VCaP (cell line): ENCODE results near the gene MYPOP.

Source experiments
- H3K27ac ChIP-seq: fragments of 450-650 bp; 2 replicates; pipeline ENCODE4 v1.5.1; 2017
- TF ChIP-seq, protein P1 (sequence below): fragments of 450-650 bp; conservative IDR thresholded peaks from 2 replicates; pipeline ENCODE4 v1.5.1; 2017; ENCODE audit warnings: mild to moderate bottlenecking, moderate library complexity

The MYPOP gene

DNA sequence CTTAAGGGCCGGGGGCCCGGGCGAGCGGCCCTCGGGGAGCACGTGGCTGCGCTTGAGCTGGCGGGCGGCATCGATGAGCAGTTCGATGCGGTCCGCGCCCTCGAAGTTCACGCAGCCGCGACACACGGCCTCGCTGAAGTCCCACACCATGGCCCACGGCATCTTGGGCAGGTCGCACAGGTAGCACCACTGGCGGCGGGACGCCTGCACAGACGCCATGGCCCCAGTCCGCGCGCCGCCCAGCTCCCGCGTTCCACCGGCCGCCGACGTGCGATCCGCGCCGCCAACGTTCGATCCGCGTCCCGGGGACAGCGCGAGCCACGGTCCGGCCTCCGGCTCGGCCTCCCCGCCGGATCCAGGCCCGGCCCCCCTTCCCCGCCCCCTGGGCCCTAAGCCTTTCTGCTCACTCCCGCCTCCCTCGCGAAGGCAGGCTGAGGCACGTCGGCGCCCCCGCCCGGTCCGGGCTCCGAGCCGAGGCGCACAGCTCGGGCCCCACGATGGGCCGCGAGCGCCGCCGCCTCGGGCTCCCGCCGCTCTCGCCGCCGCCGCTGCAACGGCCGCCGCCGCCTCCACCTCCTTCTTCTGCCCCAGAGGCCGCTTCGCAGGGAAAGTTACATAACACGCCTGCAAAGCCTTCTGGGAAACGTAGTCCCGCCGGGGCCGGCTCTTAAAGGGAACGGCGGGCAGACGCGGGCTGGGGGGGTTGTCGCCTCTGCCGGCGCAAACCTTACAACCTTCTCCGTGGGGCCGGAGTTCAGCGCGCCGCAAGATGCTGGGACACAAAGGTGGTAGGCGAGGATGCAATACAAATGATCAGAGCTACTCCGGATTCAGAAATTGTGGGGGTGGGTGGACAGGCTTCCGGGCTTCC is 16.6 kb downstream of the MYPOP start, which contains the start of gene IRF2BP1:
IRF2BP1 (minus strand) TSS at position 586 of the 871 bp plus-strand sequence; CDS start at position 219, 367 bp downstream.
- TF ChIP-seq, protein P1, sequence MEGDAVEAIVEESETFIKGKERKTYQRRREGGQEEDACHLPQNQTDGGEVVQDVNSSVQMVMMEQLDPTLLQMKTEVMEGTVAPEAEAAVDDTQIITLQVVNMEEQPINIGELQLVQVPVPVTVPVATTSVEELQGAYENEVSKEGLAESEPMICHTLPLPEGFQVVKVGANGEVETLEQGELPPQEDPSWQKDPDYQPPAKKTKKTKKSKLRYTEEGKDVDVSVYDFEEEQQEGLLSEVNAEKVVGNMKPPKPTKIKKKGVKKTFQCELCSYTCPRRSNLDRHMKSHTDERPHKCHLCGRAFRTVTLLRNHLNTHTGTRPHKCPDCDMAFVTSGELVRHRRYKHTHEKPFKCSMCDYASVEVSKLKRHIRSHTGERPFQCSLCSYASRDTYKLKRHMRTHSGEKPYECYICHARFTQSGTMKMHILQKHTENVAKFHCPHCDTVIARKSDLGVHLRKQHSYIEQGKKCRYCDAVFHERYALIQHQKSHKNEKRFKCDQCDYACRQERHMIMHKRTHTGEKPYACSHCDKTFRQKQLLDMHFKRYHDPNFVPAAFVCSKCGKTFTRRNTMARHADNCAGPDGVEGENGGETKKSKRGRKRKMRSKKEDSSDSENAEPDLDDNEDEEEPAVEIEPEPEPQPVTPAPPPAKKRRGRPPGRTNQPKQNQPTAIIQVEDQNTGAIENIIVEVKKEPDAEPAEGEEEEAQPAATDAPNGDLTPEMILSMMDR = peak; percentile 15; the same call in 1 of the 2 replicates
- H3K27ac ChIP-seq = peak within 1 kb of the TSS; percentile 98

DNA sequence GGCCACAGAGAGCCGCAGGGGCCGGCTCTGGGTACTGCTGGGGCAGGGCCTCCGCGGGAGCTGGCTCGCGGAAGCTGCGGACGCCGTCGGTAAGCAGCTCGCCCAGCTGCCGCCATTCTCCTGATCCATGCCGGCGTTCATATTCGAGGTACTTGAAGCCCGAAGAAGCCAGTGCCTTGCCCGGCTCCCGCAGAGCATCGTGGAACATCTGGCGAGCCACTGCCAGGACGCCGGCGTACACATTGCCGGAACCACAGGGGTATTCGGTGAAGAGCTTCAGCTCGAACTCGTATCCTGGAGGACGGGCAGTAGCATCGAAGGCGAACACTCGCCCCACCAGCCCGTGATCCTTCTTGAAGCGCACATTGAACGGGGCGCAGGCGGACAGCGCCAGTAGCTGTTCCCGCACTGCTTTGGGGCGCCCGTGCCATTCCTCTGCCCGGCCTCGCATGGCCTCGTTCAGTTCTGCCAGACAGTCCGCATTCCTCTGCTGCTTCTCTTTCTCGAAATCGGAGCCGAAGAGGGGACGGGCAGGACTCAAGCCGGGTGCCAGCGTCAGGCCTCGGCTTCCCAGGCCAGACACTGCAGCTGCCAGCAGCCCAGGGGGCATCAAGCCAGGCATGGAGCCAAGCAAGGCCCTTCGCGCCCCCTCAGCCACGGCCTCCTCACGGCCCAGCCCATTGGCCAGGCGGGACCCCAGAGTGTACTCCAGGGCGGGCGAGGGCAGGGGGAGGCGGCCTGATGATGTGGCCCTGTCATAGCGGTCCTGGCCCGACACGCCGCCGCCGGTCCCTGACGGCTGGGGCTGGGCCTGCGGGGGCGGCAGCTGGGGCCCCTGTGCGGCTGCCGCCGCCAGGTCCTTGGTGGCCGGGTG is 17.5 kb downstream of the MYPOP start:
- peak overlapping the region; percentile 98 for H3K27ac ChIP-seq
- TF ChIP-seq, protein P1 = no peak

DNA sequence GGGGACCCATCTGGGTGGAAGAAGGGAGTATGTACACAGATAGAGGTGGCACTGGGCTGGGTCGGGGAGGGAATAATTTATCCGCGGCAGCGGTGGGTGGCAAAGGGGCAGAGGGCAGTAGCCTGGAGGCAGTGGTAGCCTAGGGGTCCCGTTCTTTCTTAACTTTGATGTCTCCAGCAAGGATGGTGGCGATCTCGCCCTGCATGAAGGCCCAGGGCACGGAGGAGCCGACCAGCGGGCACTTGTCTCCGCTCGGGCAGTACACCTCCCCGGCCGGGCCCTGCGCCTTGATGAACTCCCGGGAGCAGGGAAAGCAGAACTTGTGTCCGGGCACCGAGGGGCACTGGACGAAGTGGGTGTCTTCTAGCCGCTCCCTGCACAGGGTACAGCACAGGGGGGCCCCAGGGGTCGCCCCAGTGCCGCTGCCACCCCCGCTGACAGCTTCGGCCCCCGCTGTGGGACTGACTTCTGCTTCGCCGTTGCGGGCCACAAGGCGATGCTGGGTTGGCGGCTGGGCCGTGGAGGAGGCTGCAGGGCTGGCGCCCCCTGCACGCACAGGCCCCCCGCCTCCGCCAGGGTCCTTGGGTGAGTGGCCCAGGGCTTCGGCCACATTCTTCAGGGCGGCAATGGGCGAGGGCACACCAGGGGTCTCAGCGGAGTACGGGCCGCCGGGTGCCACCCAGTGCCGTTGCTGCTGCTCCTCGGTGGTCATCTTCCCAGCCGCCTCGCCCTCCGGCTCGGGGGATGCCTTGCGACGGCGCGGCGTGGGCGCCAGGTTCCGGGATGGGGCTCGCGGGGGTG is 18.3 kb downstream of the MYPOP start:
- H3K27ac ChIP-seq = peak overlapping the region; percentile 98
- TF ChIP-seq, protein P1 = no peak

DNA sequence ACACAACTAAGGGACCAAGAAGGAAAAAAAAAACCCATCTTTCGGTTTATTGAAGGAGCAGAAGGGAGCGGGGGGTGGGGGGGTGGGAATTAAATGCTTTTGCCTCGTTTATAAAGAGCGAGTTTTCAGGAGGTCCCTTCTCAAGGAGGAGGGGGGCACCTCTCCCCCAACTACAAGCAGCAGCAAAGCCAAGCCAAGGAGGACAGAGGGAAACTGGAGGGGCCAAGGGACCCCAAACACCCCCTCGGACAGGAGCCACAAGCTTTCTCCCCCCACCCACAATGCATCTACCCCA is 18.9 kb downstream of the MYPOP start:
- TF ChIP-seq, protein P1 = no peak; the same call in none of the 2 replicates
- peak overlapping the region; percentile 98 for H3K27ac ChIP-seq

DNA sequence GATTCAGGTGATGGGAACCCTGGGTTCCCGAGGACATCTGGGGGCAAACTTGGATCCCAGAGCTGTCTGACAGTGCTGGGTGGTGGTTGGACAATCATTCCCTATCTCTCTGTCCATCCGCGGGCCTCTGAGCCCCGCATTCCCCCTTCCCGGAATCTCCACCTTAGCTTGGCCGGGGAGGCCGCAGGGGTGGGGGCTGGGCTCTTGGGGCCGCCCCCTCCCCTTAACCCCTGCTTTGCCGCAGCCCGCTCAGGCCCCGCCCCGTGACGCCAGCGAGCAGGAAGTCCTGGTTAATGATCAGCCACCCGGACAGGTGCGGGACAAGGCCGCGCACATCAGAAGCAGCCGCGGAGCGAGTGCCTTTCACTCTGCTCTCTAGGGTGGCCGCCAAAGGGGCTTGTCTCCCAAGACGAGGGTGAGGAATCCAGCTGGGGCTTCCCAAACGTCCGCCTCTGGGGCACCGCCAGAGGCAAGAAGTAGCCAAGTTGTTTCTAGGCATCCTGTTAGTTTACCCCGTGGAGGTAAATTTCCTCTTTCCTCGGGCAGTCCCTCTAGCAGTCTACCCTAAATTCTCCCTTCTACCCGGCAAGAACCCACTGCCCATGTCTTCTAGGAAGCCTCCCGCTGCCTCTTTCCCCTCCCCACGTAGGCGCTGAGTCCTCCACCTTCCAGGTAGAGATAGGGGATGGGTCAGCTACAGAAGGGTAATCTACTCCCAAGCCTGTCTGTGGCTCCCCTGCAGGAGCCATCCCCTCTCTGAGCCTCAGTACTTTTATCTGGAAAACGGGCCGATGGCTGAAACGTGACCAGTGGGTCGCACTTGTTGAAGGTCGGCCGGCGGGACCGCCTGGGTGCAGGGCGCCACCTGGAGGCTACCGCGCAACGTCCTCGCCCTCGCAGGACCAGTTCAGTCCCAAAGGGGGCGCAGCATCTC is 19.5 kb downstream of the MYPOP start:
- TF ChIP-seq, protein P1 = peak; percentile 99
- H3K27ac ChIP-seq = peak overlapping the region; percentile 98

DNA sequence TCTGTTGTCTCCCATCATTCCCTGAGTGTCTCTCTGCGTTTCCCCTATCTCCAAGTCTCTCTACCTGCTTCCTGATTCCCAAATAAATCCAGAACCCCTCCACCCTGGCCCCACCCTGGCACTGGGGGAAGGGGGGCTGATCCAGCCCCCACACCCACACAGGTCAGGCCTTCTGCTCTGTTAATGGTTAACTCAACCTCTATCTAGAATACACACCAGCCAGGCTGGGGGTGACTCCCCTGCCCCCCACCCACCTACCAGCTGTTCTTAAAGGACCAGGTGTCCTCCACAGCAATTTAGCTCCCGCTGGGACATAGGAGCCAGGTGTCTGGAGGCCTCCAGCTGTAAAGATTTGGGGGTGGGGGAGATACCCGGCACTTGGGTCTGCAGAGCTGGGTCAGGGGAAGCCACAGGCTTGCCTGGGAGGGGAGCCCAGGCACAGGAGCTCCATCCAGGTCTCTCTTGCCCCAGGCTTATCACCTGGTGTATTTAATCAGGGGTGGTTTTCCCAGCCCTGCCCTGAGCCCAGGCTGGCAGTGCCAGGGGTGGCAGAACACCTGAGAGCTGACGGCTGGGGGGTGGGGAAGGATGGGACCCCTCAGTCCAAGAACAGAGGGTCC is 20.4 kb downstream of the MYPOP start:
- TF ChIP-seq, protein P1 = no peak
- peak overlapping the region; percentile 98 for H3K27ac ChIP-seq
